22Rv1 (cell line): ENCODE data around the gene LIMK1.

ENCODE experiments used
- H3K27ac ChIP-seq: fragments of 450-650 bp; 2 replicates; pipeline ENCODE4 v1.5.1; 2017
- CTCF ChIP-seq: fragments of 450-650 bp; IDR thresholded peaks from 2 replicates; pipeline ENCODE4 v1.5.1; 2017; ENCODE audit warnings: mild to moderate bottlenecking
- ZFX ChIP-seq: fragments of 450-650 bp; IDR thresholded peaks from 2 replicates; pipeline ENCODE4 v1.6.1; 2017; ENCODE audit warnings: antibody characterized with exemption, borderline replicate concordance

Gene LIMK1

GRCh38 chr7:74063223-74063641, 20.4 kb upstream of the LIMK1 start:
- no peak overlapping the region for H3K27ac ChIP-seq
- TF ChIP-seq ZFX (no peak), CTCF (no peak)

- TF ChIP-seq CTCF, result no peak
- no peak for TF ChIP-seq ZFX
- no peak overlapping the region for H3K27ac ChIP-seq
Measured at GRCh38 chr7:74063646-74064045, 20.0 kb upstream of the LIMK1 start.

- TF ChIP-seq ZFX, result no peak
- TF ChIP-seq CTCF, result no peak
- H3K27ac ChIP-seq, result no peak overlapping the region
Measured at GRCh38 chr7:74064696-74065095, 18.9 kb upstream of the LIMK1 start.

GRCh38 chr7:74066626-74067025, 17.0 kb upstream of the LIMK1 start:
- TF ChIP-seq CTCF, result no peak
- no peak for TF ChIP-seq ZFX
- no peak overlapping the region for H3K27ac ChIP-seq

GRCh38 chr7:74068378-74069085, 15.1 kb upstream of the LIMK1 start:
- TF ChIP-seq CTCF (no peak), ZFX (no peak)

GRCh38 chr7:74069086-74069541, 14.5 kb upstream of the LIMK1 start:
- no peak overlapping the region for H3K27ac ChIP-seq
- no peak for TF ChIP-seq ZFX
- TF ChIP-seq CTCF, result no peak

More at GRCh38 chr7:74068378-74069085, 15.1 kb upstream of the LIMK1 start:
- H3K27ac ChIP-seq, result no peak overlapping the region

GRCh38 chr7:74069790-74070618, 13.6 kb upstream of the LIMK1 start:
- no peak overlapping the region for H3K27ac ChIP-seq
- TF ChIP-seq ZFX, result no peak
- TF ChIP-seq CTCF, result no peak
